Karpas-422 (cell line): ENCODE data around the gene RPP25. TPM values are rescaled to one million over a fixed set of nuclear protein-coding genes. Genes with fewer than 3 reads are reported as not detected.

ENCODE experiments used
- DNase-seq: peaks from one replicate; pipeline ENCODE4 v3.0.0-alpha.2; 2015
- H2AFZ ChIP-seq: fragments of 200-600 bp; sonication (generic); 2 replicates; pipeline ENCODE4 v1.6.1; 2014; ENCODE audit warnings: antibody characterized with exemption, low read length, mixed read lengths
- H3K27ac ChIP-seq: fragments of 200-600 bp; sonication (generic); 2 replicates; pipeline ENCODE4 v1.5.1; 2014; ENCODE audit warnings: mild to moderate bottlenecking, low read length, moderate library complexity
- H3K27me3 ChIP-seq: fragments of 200-600 bp; sonication (generic); 2 replicates; pipeline ENCODE4 v1.6.1; 2014; ENCODE audit warnings: low read length, mixed read lengths
- H3K36me3 ChIP-seq: fragments of 200-600 bp; sonication (generic); 2 replicates; pipeline ENCODE4 v1.6.1; 2014; ENCODE audit warnings: low read length, mixed read lengths; ENCODE audit not compliant: insufficient read depth
- H3K4me1 ChIP-seq: fragments of 200-600 bp; sonication (generic); 2 replicates; pipeline ENCODE4 v1.6.1; 2014; ENCODE audit warnings: mild to moderate bottlenecking, low read length, mixed read lengths
- H3K4me2 ChIP-seq: fragments of 200-600 bp; sonication (generic); 2 replicates; pipeline ENCODE4 v1.6.1; 2014; ENCODE audit warnings: low read length, low read depth, mild to moderate bottlenecking; ENCODE audit not compliant: poor library complexity, severe bottlenecking
- H3K4me3 ChIP-seq: fragments of 200-600 bp; sonication (generic); 2 replicates; pipeline ENCODE4 v1.5.1; 2014; ENCODE audit warnings: mild to moderate bottlenecking, antibody characterized with exemption, low read length, mixed read lengths
- H3K79me2 ChIP-seq: fragments of 200-600 bp; sonication (generic); 2 replicates; pipeline ENCODE4 v1.6.1; 2014; ENCODE audit warnings: mild to moderate bottlenecking, low read length, mixed read lengths
- H3K9ac ChIP-seq: fragments of 200-600 bp; sonication (generic); 2 replicates; pipeline ENCODE4 v1.6.0; 2014; ENCODE audit warnings: low read length
- H3K9me2 ChIP-seq: fragments of 200-600 bp; sonication (generic), shearing (Covaris generic); replicated peaks from 2 replicates; pipeline ENCODE4 v1.6.0; 2014; ENCODE audit warnings: mild to moderate bottlenecking, low read length, moderate library complexity; ENCODE audit not compliant: insufficient read depth
- H3K9me3 ChIP-seq: fragments of 300-700, 200-600 bp; sonication (generic); 2 replicates; pipeline ENCODE4 v1.6.1; 2014; ENCODE audit warnings: low read length, mixed read lengths
- H4K20me1 ChIP-seq: fragments of 200-600 bp; sonication (generic); 2 replicates; pipeline ENCODE4 v1.6.1; 2014; ENCODE audit warnings: mild to moderate bottlenecking, antibody characterized with exemption, low read length, low read depth; ENCODE audit not compliant: insufficient read depth
- small RNA-seq: library from RNA; depleted of rRNA; stranded (forward); fragments of <200 nt; gene quantifications from one replicate; pipeline ENCODE3, GENCODE V24; 2014
- total RNA-seq: library from RNA; depleted of rRNA; stranded (reverse); fragments of >200 nt; shearing (Covaris generic); gene quantifications from 2 replicates; pipeline ENCODE4 v1.2.3, GENCODE V29; 2014; ENCODE audit warnings: low replicate concordance; rRNA removed

Gene RPP25
- total RNA-seq, 1 experiment from 2014 or later, result 4.1 TPM

- Histone ChIP-seq H4K20me1 (no peaks in the 10 kb centered on the region), H3K9ac (peak within 1 kb of the TSS; percentile 89), H3K36me3 (peaks cover 19% of the 10 kb centered on the region), H3K4me1 (peaks cover 45% of the 10 kb centered on the region), H3K27ac (peak within 1 kb of the TSS; percentile 71), H2AFZ (peak within 1 kb of the TSS; percentile 88), H3K79me2 (peaks cover 20% of the 10 kb centered on the region), H3K4me3 (peak within 1 kb of the TSS; percentile 81), H3K9me3 (no peaks in the 10 kb centered on the region), H3K9me2 (no peaks in the 10 kb centered on the region), H3K27me3 (no peaks in the 10 kb centered on the region), H3K4me2 (peak within 1 kb of the TSS; percentile 87)
- DNase-seq, result peak; percentile 94
Measured at GRCh38 chr15:74906450-74907162, 50.0 kb downstream of the RPP25 start, which contains the start of gene FAM219B. Gene FAM219B, minus strand, starts transcription at chr15:74906851. Its CDS starts 51 bp downstream, at chr15:74906800.

- peaks cover 20% of the 10 kb centered on the region for H3K79me2 ChIP-seq
- H3K9ac ChIP-seq, result peak overlapping the region; percentile 89
- H3K9me2 ChIP-seq, result no peaks in the 10 kb centered on the region
- no peaks in the 10 kb centered on the region for H3K9me3 ChIP-seq
- H4K20me1 ChIP-seq, result no peaks in the 10 kb centered on the region
- no peaks in the 10 kb centered on the region for H3K27me3 ChIP-seq
- peak overlapping the region; percentile 81 for H3K4me3 ChIP-seq
- DNase-seq, result peak; percentile 73
- H3K4me1 ChIP-seq, result peaks cover 47% of the 10 kb centered on the region
- H2AFZ ChIP-seq, result peak overlapping the region; percentile 88; the same call in 1 of the 2 replicates
- peak overlapping the region; percentile 87 for H3K4me2 ChIP-seq
- H3K36me3 ChIP-seq, result peaks cover 22% of the 10 kb centered on the region
- peak overlapping the region; percentile 71 for H3K27ac ChIP-seq
Measured at GRCh38 chr15:74906067-74906449, 50.5 kb downstream of the RPP25 start.

Small RNA genes within 50 kb of the gene (small RNA-seq; reads per million reads assigned to genes)
- not detected for gene RF00019

Other genes starting within 250 kb of the RPP25 start
- not detected in 2 replicates for gene CYP1A1, start 231.2 kb downstream of the RPP25 start, total RNA-seq
- not detected in 2 replicates for gene CYP1A2, start 207.9 kb downstream of the RPP25 start, total RNA-seq
- 172 and 306 TPM in 2 replicates for gene CSK, start 174.7 kb downstream of the RPP25 start, total RNA-seq
- 3.3 and 4.3 TPM in 2 replicates for gene LMAN1L, start 143.9 kb downstream of the RPP25 start, total RNA-seq
- 5.2 and 7.3 TPM in 2 replicates for gene CPLX3, start 130.1 kb downstream of the RPP25 start, total RNA-seq
- gene ULK3, start 113.6 kb downstream of the RPP25 start, total RNA-seq, result 87.3 and 89.6 TPM in 2 replicates
- gene SCAMP2, start 83.4 kb downstream of the RPP25 start, total RNA-seq, result 37.1 and 54.9 TPM in 2 replicates
- 73.7 and 78.8 TPM in 2 replicates for gene MPI, start 66.7 kb downstream of the RPP25 start, total RNA-seq
- 58.8 and 69.5 TPM in 2 replicates for gene FAM219B, start 49.9 kb downstream of the RPP25 start, total RNA-seq
- 135 and 229 TPM in 2 replicates for gene COX5A, start 18.7 kb downstream of the RPP25 start, total RNA-seq
- 46.6 and 54.0 TPM in 2 replicates for gene SCAMP5, start 38.8 kb upstream of the RPP25 start, total RNA-seq
- gene PPCDC, start 66.8 kb upstream of the RPP25 start, total RNA-seq, result 19.3 and 30.6 TPM in 2 replicates
- 11.3 and 17.5 TPM in 2 replicates for gene C15orf39, start 245.1 kb upstream of the RPP25 start, total RNA-seq